Panc1 (cell line): ENCODE results near the gene LMF1. TPM values are rescaled to one million over a fixed set of nuclear protein-coding genes. Genes with fewer than 3 reads are reported as not detected.

Experiments used
- ATAC-seq: fragments of 200-7000 bp; cut with Tn5 transposase; 2 replicates; pipeline ENCODE4 v1.9.1; 2020; ENCODE audit warnings: mild to moderate bottlenecking, moderate library complexity
- BruUV-seq: library from RNA; stranded (reverse); fragments of 400-500 nt; replicated peaks from 2 replicates; lab custom pipeline; 2021; lab: Mats Ljungman, UMichigan
- CTCF ChIA-PET: fragments of 300-600 bp; sonication (Branson Sonifier 250); formaldehyde crosslinking; loops from one replicate; lab custom pipeline; 2022; ENCODE audit warnings: antibody characterized with exemption; lab: Charles Lee
- POLR2A ChIA-PET: fragments of 300-600 bp; sonication (Branson Sonifier 250); formaldehyde crosslinking; loops from one replicate; lab custom pipeline; 2022; ENCODE audit warnings: antibody characterized with exemption; lab: Charles Lee
- DNase-seq: peaks from one replicate; pipeline ENCODE4 v3.0.0-alpha.2; 2010; ENCODE audit warnings: low read depth, low spot score
- H3K27ac ChIP-seq: 2 replicates; pipeline ENCODE4 v1.5.1; 2011; ENCODE audit warnings: mild to moderate bottlenecking, low read length, inconsistent platforms
- H3K27me3 ChIP-seq: fragments of 200-500 bp; sonication (Bioruptor generic); 2 replicates; pipeline ENCODE4 v1.6.0; 2014; ENCODE audit warnings: low read length, inconsistent platforms; ENCODE audit not compliant: control insufficient read depth, insufficient read depth
- H3K36me3 ChIP-seq: fragments of 200-500 bp; sonication (Bioruptor generic); 2 replicates; pipeline ENCODE4 v1.5.1; 2014; ENCODE audit warnings: inconsistent platforms, mild to moderate bottlenecking, low read length, moderate library complexity; ENCODE audit not compliant: control insufficient read depth, insufficient read depth
- H3K4me1 ChIP-seq: 2 replicates; pipeline ENCODE4 v1.5.1; 2011; ENCODE audit warnings: inconsistent platforms, mild to moderate bottlenecking, low read length, moderate library complexity; ENCODE audit not compliant: control insufficient read depth, insufficient read depth
- H3K4me3 ChIP-seq, 2 experiments: 2 replicates each; pipeline ENCODE4 v1.5.1; 2011 to 2012; ENCODE audit warnings: low read depth in 2 of 2, low read length in 2 of 2, mild to moderate bottlenecking in 2 of 2, inconsistent platforms in 1 of 2, moderate library complexity in 1 of 2
- H3K9me3 ChIP-seq: fragments of 200-500 bp; sonication (Bioruptor generic); 2 replicates; pipeline ENCODE4 v1.5.1; 2014; ENCODE audit warnings: low read depth, mild to moderate bottlenecking, inconsistent platforms, low read length, moderate library complexity; ENCODE audit not compliant: control insufficient read depth, insufficient read depth
- POLR2AphosphoS5 ChIP-seq: IDR thresholded peaks from 2 replicates; pipeline ENCODE4 v1.6.1; 2012; ENCODE audit warnings: mild to moderate bottlenecking, low read depth, low read length, moderate library complexity
- REST ChIP-seq, 2 experiments: IDR thresholded peaks; 2 replicates each; pipeline ENCODE4 v1.6.1; 2011 to 2012; ENCODE audit warnings: low read depth in 2 of 2, control low read depth in 1 of 2, low read length in 1 of 2, mild to moderate bottlenecking in 1 of 2, moderate library complexity in 1 of 2; ENCODE audit not compliant: insufficient read depth in 1 of 2
- SIN3A ChIP-seq: IDR thresholded peaks from 2 replicates; pipeline ENCODE4 v1.6.1; 2012; ENCODE audit warnings: low read depth, mild to moderate bottlenecking, low read length, moderate library complexity, borderline replicate concordance; ENCODE audit not compliant: insufficient read depth
- TCF7L2 ChIP-seq: IDR thresholded peaks from 2 replicates; pipeline ENCODE4 v1.6.1; 2011; ENCODE audit warnings: mild to moderate bottlenecking, low read depth, low read length, inconsistent platforms
- in situ Hi-C: cut with HindIII; loops from 2 replicates; pipeline ENCODE4 v1.10.0; 2016; ENCODE audit warnings: low sequenced_read_pairs, low pct_unique_long_range_greater_than_20kb
- intact Hi-C: fragments of 100-400 bp; cut with micrococcal nuclease; formaldehyde crosslinking; loops from one replicate; pipeline ENCODE4 v1.10.0; 2022; ENCODE audit not compliant: unreplicated experiment
- total RNA-seq: library from RNA; stranded (reverse); gene quantifications from one replicate; pipeline ENCODE4 v1.2.1, GENCODE V29; 2021; ENCODE audit not compliant: unreplicated experiment
- TF ChIP-seq, protein P1 (sequence below): fragments of 450-650 bp; IDR thresholded peaks from 2 replicates; pipeline ENCODE4 v1.5.1; 2017; ENCODE audit warnings: mild to moderate bottlenecking

LMF1 gene
- total RNA-seq, 1 experiment from 2014 or later: 24.3 TPM

DNA sequence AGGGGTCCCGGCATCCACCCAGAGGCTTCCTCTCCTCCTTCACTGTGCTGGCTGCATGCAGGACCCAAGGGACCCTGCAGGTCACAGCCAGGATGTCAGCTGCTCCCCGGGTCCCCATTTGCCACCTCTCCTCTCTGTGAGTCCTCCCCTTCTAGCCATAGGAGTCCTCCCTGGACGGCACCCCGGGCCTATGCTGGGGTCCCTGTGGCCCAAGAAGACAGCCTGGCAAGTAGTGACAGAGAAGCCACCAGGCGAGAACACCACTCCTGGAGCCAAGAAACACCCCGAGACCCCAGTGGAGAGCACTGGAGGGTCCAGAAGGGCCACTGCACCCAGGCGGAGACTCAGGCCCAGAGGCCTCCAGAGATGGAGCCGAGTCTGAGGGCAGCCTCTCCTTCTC, 44.1 kb downstream of the LMF1 start:
- BruUV-seq: no TSS peak
- TF ChIP-seq REST (IDR thresholded peaks at IDR 0.05; ENCODE audit: insufficient read depth in 1 of 2, low read depth in 2 of 2, low read length in 1 of 2) (no peak), POLR2AphosphoS5 (no peak), SIN3A (no peak), TCF7L2 (no peak)
- TF ChIP-seq, protein P1, sequence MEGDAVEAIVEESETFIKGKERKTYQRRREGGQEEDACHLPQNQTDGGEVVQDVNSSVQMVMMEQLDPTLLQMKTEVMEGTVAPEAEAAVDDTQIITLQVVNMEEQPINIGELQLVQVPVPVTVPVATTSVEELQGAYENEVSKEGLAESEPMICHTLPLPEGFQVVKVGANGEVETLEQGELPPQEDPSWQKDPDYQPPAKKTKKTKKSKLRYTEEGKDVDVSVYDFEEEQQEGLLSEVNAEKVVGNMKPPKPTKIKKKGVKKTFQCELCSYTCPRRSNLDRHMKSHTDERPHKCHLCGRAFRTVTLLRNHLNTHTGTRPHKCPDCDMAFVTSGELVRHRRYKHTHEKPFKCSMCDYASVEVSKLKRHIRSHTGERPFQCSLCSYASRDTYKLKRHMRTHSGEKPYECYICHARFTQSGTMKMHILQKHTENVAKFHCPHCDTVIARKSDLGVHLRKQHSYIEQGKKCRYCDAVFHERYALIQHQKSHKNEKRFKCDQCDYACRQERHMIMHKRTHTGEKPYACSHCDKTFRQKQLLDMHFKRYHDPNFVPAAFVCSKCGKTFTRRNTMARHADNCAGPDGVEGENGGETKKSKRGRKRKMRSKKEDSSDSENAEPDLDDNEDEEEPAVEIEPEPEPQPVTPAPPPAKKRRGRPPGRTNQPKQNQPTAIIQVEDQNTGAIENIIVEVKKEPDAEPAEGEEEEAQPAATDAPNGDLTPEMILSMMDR: no peak
- Histone ChIP-seq H3K4me1 (no peaks in the 10 kb centered on the region), H3K27me3 (no peaks in the 10 kb centered on the region), H3K27ac (no peak overlapping the region), H3K9me3 (no peaks in the 10 kb centered on the region), H3K4me3 (no peak overlapping the region), H3K36me3 (no peaks in the 10 kb centered on the region)
- in situ Hi-C loops: no loop called here
- ChIA-PET CTCF (no interaction called here), POLR2A (no interaction called here)
- intact Hi-C loops: no loop called here
- ATAC-seq: no peak
- no peak for DNase-seq

DNA sequence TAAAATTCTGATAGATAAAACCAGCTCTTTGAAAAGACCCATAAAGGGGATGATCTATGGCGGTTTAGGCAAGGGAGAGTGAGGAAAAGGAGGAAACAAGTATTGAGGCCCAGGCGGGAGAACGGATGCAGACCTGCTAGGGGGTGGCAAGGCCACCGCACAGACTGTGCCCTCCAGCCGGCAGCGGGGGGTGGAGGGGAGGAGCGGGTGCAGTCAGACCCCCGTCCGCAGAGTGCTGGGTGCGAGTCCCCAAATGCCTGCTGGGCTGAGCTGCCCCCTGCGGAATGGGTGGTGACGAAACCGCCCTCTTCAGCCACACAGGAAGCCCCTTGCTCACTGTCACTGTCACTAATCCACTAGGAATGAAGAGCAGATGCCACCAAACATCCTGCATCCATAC, 46.0 kb downstream of the LMF1 start:
- ChIA-PET POLR2A (no interaction called here), CTCF (no interaction called here)
- no peaks in the 10 kb centered on the region for H3K9me3 ChIP-seq
- intact Hi-C loops: no loop called here
- H3K27me3 ChIP-seq: no peaks in the 10 kb centered on the region
- no peak overlapping the region for H3K4me3 ChIP-seq
- ATAC-seq: no peak
- no peaks in the 10 kb centered on the region for H3K36me3 ChIP-seq
- no peaks in the 10 kb centered on the region for H3K4me1 ChIP-seq
- BruUV-seq: no TSS peak
- no peak overlapping the region for H3K27ac ChIP-seq
- DNase-seq: no peak
- no peak for TF ChIP-seq POLR2AphosphoS5
- TF ChIP-seq REST (IDR thresholded peaks at IDR 0.05; ENCODE audit: insufficient read depth in 1 of 2, low read depth in 2 of 2, low read length in 1 of 2): no peak
- TF ChIP-seq SIN3A: no peak
- TF ChIP-seq, protein P1: no peak
- in situ Hi-C loops: no loop called here
